HEK293 (cell line): ENCODE measurements around the gene PSAT1.

Experiments
- EGR2 ChIP-seq: fragments of 450-650 bp; formaldehyde crosslinking; IDR thresholded peaks from 2 replicates; pipeline ENCODE4 v1.5.1; 2016; ENCODE audit warnings: low read depth, missing biosample characterization, missing genetic modification characterization
- GLIS1 ChIP-seq: fragments of 450-650 bp; formaldehyde crosslinking; IDR thresholded peaks from 2 replicates; pipeline ENCODE4 v1.5.1; 2016; ENCODE audit warnings: missing biosample characterization, missing genetic modification characterization
- HOXA7 ChIP-seq: sonication (generic); formaldehyde crosslinking; IDR thresholded peaks from 2 replicates; pipeline ENCODE4 v1.8.1; 2022; ENCODE audit warnings: missing genetic modification reagents, borderline replicate concordance
- KLF1 ChIP-seq: fragments of 450-650 bp; formaldehyde crosslinking; IDR thresholded peaks from 2 replicates; pipeline ENCODE4 v1.5.1; 2016; ENCODE audit warnings: missing biosample characterization, missing genetic modification characterization
- ZEB2 ChIP-seq: fragments of 450-650 bp; formaldehyde crosslinking; IDR thresholded peaks from 2 replicates; pipeline ENCODE4 v1.5.1; 2016; ENCODE audit warnings: missing biosample characterization, missing genetic modification characterization
- ZNF175 ChIP-seq: fragments of 450-650 bp; formaldehyde crosslinking; IDR thresholded peaks from 2 replicates; pipeline ENCODE4 v1.5.1; 2016; ENCODE audit warnings: missing biosample characterization, missing genetic modification characterization
- ZNF274 ChIP-seq, 2 experiments: fragments of 200-500 bp in 1 of 2; fragments of 450-650 bp in 1 of 2; sonication (Bioruptor generic) in 1 of 2; formaldehyde crosslinking in 1 of 2; IDR thresholded peaks; 2 replicates each; pipeline versions ENCODE4 v1.5.1 to v1.6.1; 2014 to 2016; ENCODE audit warnings: borderline replicate concordance in 1 of 2, inconsistent platforms in 1 of 2, low read length in 1 of 2, missing biosample characterization in 1 of 2, missing genetic modification characterization in 1 of 2
- ZNF350 ChIP-seq: fragments of 450-650 bp; formaldehyde crosslinking; IDR thresholded peaks from 2 replicates; pipeline ENCODE4 v1.5.0; 2017; ENCODE audit warnings: missing biosample characterization, mild to moderate bottlenecking, missing genetic modification characterization
- ZNF394 ChIP-seq: fragments of 450-650 bp; formaldehyde crosslinking; IDR thresholded peaks from 2 replicates; pipeline ENCODE4 v1.5.1; 2016; ENCODE audit warnings: missing biosample characterization, missing genetic modification characterization, mild to moderate bottlenecking, moderate library complexity, borderline replicate concordance
- ZNF555 ChIP-seq: fragments of 450-650 bp; formaldehyde crosslinking; conservative IDR thresholded peaks from 2 replicates; pipeline ENCODE4 v1.5.1; 2017; ENCODE audit warnings: missing biosample characterization, mild to moderate bottlenecking, missing genetic modification characterization, inconsistent platforms
- ZNF629 ChIP-seq: fragments of 450-650 bp; formaldehyde crosslinking; IDR thresholded peaks from 2 replicates; pipeline ENCODE4 v1.5.1; 2017; ENCODE audit warnings: missing biosample characterization, missing genetic modification characterization
- ZNF830 ChIP-seq: fragments of 450-650 bp; IDR thresholded peaks from 2 replicates; pipeline ENCODE4 v1.5.0; 2018; ENCODE audit warnings: missing biosample characterization, missing genetic modification characterization, low read depth, mild to moderate bottlenecking, moderate library complexity
- ZXDB ChIP-seq: fragments of 450-650 bp; formaldehyde crosslinking; IDR thresholded peaks from 2 replicates; pipeline ENCODE4 v1.5.1; 2016; ENCODE audit warnings: missing biosample characterization, missing genetic modification characterization
- TF ChIP-seq, protein P1 (sequence below): IDR thresholded peaks from 2 replicates; pipeline ENCODE4 v1.6.1; 2011; ENCODE audit warnings: mild to moderate bottlenecking, low read depth, low read length, borderline replicate concordance
- TF ChIP-seq, protein P2 (sequence below): fragments of 450-650 bp; formaldehyde crosslinking; IDR thresholded peaks from 2 replicates; pipeline ENCODE4 v1.5.1; 2016; ENCODE audit warnings: missing biosample characterization, missing genetic modification characterization
- TF ChIP-seq, protein P3 (sequence below): fragments of 450-650 bp; IDR thresholded peaks from 2 replicates; pipeline ENCODE4 v1.5.1; 2018; ENCODE audit warnings: missing biosample characterization, mild to moderate bottlenecking, missing genetic modification characterization
- TF ChIP-seq, protein P4 (sequence below): fragments of 450-650 bp; formaldehyde crosslinking; IDR thresholded peaks from 2 replicates; pipeline ENCODE4 v1.5.1; 2017; ENCODE audit warnings: missing biosample characterization, missing genetic modification characterization
- TF ChIP-seq, protein P5 (sequence below): fragments of 450-650 bp; formaldehyde crosslinking; IDR thresholded peaks from 2 replicates; pipeline ENCODE4 v1.5.1; 2016; ENCODE audit warnings: missing biosample characterization, missing genetic modification characterization, low read depth
- TF ChIP-seq, protein P6 (sequence below): fragments of 450-650 bp; formaldehyde crosslinking; IDR thresholded peaks from 2 replicates; pipeline ENCODE4 v1.5.1; 2016; ENCODE audit warnings: missing biosample characterization, missing genetic modification characterization
- TF ChIP-seq, protein P7 (sequence below): fragments of 450-650 bp; formaldehyde crosslinking; IDR thresholded peaks from 2 replicates; pipeline ENCODE4 v1.5.0; 2017; ENCODE audit warnings: missing biosample characterization, missing genetic modification characterization, borderline replicate concordance
- TF ChIP-seq, protein P8 (sequence below): fragments of 450-650 bp; formaldehyde crosslinking; IDR thresholded peaks from 2 replicates; pipeline ENCODE4; 2016; ENCODE audit warnings: missing biosample characterization, missing genetic modification characterization
- TF ChIP-seq, protein P9 (sequence below): fragments of 450-650 bp; formaldehyde crosslinking; IDR thresholded peaks from 2 replicates; pipeline ENCODE4 v1.5.1; 2016; ENCODE audit warnings: missing biosample characterization, missing genetic modification characterization

PSAT1 gene

DNA sequence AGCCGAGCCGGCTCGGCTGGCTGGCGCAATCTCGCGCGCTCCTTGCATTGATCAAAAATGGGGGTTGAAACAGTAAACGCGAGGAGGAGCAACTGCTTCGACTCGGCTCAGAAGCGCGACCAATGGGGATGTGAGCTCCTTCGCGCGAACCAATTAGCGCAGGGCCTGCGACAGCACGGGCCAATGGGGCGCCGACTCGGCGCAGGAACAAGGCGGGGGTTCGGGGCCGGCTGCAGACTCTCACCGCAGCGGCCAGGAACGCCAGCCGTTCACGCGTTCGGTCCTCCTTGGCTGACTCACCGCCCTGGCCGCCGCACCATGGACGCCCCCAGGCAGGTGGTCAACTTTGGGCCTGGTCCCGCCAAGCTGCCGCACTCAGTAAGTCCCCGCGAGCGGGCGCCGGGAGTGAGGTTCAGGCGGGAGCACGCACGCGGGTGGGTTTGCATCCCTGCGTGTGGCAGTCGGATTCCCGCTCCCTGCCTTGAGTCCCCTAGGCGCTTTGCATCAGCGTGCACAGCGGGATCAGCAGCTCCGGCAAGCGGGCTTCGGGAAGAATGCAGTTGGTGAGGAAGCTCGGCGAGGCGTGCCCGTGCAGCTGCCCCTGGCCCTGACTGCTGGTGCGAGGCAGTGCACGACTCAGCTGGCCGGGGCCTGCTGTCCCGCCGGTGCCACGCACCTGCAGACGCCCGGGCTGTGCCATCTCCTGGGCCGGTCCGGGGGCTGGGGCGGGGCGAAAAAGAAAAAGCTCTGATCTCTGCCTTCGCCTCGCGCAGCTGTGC lies at the start of gene PSAT1 (continued):
- peak; percentile 34; the same call in 1 of the 2 replicates for TF ChIP-seq GLIS1
- no peak; the same call in none of the 2 replicates for TF ChIP-seq KLF1 (tag by site-specific recombination)
- TF ChIP-seq, protein P1, sequence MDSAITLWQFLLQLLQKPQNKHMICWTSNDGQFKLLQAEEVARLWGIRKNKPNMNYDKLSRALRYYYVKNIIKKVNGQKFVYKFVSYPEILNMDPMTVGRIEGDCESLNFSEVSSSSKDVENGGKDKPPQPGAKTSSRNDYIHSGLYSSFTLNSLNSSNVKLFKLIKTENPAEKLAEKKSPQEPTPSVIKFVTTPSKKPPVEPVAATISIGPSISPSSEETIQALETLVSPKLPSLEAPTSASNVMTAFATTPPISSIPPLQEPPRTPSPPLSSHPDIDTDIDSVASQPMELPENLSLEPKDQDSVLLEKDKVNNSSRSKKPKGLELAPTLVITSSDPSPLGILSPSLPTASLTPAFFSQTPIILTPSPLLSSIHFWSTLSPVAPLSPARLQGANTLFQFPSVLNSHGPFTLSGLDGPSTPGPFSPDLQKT = no peak
- TF ChIP-seq ZNF350 = no peak
- no peak for TF ChIP-seq ZNF555
- TF ChIP-seq, protein P2, sequence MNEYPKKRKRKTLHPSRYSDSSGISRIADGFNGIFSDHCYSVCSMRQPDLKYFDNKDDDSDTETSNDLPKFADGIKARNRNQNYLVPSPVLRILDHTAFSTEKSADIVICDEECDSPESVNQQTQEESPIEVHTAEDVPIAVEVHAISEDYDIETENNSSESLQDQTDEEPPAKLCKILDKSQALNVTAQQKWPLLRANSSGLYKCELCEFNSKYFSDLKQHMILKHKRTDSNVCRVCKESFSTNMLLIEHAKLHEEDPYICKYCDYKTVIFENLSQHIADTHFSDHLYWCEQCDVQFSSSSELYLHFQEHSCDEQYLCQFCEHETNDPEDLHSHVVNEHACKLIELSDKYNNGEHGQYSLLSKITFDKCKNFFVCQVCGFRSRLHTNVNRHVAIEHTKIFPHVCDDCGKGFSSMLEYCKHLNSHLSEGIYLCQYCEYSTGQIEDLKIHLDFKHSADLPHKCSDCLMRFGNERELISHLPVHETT (tag by site-specific recombination) = no peak
- TF ChIP-seq ZNF830 = no peak
- TF ChIP-seq, protein P3, sequence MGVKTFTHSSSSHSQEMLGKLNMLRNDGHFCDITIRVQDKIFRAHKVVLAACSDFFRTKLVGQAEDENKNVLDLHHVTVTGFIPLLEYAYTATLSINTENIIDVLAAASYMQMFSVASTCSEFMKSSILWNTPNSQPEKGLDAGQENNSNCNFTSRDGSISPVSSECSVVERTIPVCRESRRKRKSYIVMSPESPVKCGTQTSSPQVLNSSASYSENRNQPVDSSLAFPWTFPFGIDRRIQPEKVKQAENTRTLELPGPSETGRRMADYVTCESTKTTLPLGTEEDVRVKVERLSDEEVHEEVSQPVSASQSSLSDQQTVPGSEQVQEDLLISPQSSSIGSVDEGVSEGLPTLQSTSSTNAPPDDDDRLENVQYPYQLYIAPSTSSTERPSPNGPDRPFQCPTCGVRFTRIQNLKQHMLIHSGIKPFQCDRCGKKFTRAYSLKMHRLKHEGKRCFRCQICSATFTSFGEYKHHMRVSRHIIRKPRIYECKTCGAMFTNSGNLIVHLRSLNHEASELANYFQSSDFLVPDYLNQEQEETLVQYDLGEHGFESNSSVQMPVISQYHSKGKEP (tag by site-specific recombination) = no peak
- peak; percentile 19; the same call in 1 of the 2 replicates for TF ChIP-seq ZNF394 (tag by site-specific recombination)
- no peak for TF ChIP-seq ZNF629
- TF ChIP-seq, protein P4, sequence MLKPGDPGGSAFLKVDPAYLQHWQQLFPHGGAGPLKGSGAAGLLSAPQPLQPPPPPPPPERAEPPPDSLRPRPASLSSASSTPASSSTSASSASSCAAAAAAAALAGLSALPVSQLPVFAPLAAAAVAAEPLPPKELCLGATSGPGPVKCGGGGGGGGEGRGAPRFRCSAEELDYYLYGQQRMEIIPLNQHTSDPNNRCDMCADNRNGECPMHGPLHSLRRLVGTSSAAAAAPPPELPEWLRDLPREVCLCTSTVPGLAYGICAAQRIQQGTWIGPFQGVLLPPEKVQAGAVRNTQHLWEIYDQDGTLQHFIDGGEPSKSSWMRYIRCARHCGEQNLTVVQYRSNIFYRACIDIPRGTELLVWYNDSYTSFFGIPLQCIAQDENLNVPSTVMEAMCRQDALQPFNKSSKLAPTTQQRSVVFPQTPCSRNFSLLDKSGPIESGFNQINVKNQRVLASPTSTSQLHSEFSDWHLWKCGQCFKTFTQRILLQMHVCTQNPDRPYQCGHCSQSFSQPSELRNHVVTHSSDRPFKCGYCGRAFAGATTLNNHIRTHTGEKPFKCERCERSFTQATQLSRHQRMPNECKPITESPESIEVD (tag by site-specific recombination) = no peak
- TF ChIP-seq, protein P5, sequence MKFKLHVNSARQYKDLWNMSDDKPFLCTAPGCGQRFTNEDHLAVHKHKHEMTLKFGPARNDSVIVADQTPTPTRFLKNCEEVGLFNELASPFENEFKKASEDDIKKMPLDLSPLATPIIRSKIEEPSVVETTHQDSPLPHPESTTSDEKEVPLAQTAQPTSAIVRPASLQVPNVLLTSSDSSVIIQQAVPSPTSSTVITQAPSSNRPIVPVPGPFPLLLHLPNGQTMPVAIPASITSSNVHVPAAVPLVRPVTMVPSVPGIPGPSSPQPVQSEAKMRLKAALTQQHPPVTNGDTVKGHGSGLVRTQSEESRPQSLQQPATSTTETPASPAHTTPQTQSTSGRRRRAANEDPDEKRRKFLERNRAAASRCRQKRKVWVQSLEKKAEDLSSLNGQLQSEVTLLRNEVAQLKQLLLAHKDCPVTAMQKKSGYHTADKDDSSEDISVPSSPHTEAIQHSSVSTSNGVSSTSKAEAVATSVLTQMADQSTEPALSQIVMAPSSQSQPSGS = no peak
- TF ChIP-seq, protein P6, sequence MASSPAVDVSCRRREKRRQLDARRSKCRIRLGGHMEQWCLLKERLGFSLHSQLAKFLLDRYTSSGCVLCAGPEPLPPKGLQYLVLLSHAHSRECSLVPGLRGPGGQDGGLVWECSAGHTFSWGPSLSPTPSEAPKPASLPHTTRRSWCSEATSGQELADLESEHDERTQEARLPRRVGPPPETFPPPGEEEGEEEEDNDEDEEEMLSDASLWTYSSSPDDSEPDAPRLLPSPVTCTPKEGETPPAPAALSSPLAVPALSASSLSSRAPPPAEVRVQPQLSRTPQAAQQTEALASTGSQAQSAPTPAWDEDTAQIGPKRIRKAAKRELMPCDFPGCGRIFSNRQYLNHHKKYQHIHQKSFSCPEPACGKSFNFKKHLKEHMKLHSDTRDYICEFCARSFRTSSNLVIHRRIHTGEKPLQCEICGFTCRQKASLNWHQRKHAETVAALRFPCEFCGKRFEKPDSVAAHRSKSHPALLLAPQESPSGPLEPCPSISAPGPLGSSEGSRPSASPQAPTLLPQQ (tag by site-specific recombination) = 0 out of 2 replicates have a peak, but pooled peaks have one; percentile 17
- TF ChIP-seq ZEB2 (tag by site-specific recombination) = peak; percentile 49; the same call in 1 of the 2 replicates
- TF ChIP-seq, protein P7, sequence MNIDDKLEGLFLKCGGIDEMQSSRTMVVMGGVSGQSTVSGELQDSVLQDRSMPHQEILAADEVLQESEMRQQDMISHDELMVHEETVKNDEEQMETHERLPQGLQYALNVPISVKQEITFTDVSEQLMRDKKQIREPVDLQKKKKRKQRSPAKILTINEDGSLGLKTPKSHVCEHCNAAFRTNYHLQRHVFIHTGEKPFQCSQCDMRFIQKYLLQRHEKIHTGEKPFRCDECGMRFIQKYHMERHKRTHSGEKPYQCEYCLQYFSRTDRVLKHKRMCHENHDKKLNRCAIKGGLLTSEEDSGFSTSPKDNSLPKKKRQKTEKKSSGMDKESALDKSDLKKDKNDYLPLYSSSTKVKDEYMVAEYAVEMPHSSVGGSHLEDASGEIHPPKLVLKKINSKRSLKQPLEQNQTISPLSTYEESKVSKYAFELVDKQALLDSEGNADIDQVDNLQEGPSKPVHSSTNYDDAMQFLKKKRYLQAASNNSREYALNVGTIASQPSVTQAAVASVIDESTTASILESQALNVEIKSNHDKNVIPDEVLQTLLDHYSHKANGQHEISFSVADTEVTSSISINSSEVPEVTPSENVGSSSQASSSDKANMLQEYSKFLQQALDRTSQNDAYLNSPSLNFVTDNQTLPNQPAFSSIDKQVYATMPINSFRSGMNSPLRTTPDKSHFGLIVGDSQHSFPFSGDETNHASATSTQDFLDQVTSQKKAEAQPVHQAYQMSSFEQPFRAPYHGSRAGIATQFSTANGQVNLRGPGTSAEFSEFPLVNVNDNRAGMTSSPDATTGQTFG (tag by site-specific recombination) = no peak
- TF ChIP-seq, protein P8, sequence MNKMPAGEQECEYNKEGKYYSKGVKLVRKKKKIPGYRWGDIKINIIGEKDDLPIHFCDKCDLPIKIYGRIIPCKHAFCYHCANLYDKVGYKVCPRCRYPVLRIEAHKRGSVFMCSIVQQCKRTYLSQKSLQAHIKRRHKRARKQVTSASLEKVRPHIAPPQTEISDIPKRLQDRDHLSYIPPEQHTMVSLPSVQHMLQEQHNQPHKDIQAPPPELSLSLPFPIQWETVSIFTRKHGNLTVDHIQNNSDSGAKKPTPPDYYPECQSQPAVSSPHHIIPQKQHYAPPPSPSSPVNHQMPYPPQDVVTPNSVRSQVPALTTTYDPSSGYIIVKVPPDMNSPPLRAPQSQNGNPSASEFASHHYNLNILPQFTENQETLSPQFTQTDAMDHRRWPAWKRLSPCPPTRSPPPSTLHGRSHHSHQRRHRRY (tag by site-specific recombination) = no peak
- no peak for TF ChIP-seq ZNF175 (tag by site-specific recombination)
- TF ChIP-seq ZNF274 (IDR thresholded peaks at IDR 0.05; ENCODE audit: low read length) = no peak
- no peak for TF ChIP-seq ZNF274 (tag by site-specific recombination; IDR thresholded peaks at IDR 0.05; ENCODE audit: borderline replicate concordance)
- TF ChIP-seq, protein P9, sequence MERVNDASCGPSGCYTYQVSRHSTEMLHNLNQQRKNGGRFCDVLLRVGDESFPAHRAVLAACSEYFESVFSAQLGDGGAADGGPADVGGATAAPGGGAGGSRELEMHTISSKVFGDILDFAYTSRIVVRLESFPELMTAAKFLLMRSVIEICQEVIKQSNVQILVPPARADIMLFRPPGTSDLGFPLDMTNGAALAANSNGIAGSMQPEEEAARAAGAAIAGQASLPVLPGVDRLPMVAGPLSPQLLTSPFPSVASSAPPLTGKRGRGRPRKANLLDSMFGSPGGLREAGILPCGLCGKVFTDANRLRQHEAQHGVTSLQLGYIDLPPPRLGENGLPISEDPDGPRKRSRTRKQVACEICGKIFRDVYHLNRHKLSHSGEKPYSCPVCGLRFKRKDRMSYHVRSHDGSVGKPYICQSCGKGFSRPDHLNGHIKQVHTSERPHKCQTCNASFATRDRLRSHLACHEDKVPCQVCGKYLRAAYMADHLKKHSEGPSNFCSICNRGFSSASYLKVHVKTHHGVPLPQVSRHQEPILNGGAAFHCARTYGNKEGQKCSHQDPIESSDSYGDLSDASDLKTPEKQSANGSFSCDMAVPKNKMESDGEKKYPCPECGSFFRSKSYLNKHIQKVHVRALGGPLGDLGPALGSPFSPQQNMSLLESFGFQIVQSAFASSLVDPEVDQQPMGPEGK (tag by site-specific recombination) = peak; percentile 57
- TF ChIP-seq ZXDB = peak; percentile 37; the same call in 1 of the 2 replicates
- no peak for TF ChIP-seq HOXA7
- no peak for TF ChIP-seq EGR2 (tag by site-specific recombination)
